Measurements from ENCODE around the gene NPHP4. TPM values are rescaled to one million over a fixed set of nuclear protein-coding genes. Genes with fewer than 3 reads are reported as not detected.

Gene NPHP4
- total and polyA plus RNA-seq, 10 of the 15 experiments (the other 5 are each of a cell fraction or from before 2014, with no cell fraction given) = 0.16 to 10.5 (median 3.1) TPM

- intact Hi-C loops (cut with micrococcal nuclease; ENCODE audit: unreplicated experiment) = no loop called here
- Histone ChIP-seq H2AFZ (ENCODE audit: control insufficient read depth, low read depth, low read length) (no peak overlapping the region), H3K9ac (ENCODE audit: control insufficient read depth, insufficient read depth, low read length) (no peak overlapping the region), H3K36me3 (ENCODE audit: control insufficient read depth in 2 of 2, insufficient read depth in 2 of 2, low read length in 1 of 2) (peaks cover 3 to 4% of the 10 kb centered on the region in 2 experiments; a peak in 2 of 4 replicates), H3K4me2 (ENCODE audit: control insufficient read depth, insufficient read depth) (no peak overlapping the region), H3K9me3 (replicated peaks; ENCODE audit: control insufficient read depth, insufficient read depth, low read length) (no peaks in the 10 kb centered on the region), H3K27ac (ENCODE audit: control insufficient read depth, insufficient read depth) (no peak overlapping the region), H4K20me1 (ENCODE audit: control insufficient read depth, insufficient read depth) (no peaks in the 10 kb centered on the region), H3K79me2 (ENCODE audit: control insufficient read depth, insufficient read depth, low read length) (peaks cover 30% of the 10 kb centered on the region), H3K27me3 (replicated peaks in 1 of 2; ENCODE audit: control insufficient read depth in 2 of 2, insufficient read depth in 2 of 2, low read length in 1 of 2) (no peaks in the 10 kb centered on the region), H3K4me1 (ENCODE audit: control insufficient read depth, insufficient read depth, low read length) (peaks cover 10% of the 10 kb centered on the region), H3K4me3 (no peak overlapping the region)
- TF ChIP-seq IKZF2 (IDR thresholded peaks at IDR 0.05) = no peak
- no peak for TF ChIP-seq ZBTB4 (CRISPR knock-in tag; IDR thresholded peaks at IDR 0.05)
- TF ChIP-seq TARDBP (IDR thresholded peaks at IDR 0.05; ENCODE audit: borderline replicate concordance) = no peak
- no peak for TF ChIP-seq RELA (IDR thresholded peaks at IDR 0.05; ENCODE audit: borderline replicate concordance, partially characterized antibody)
- no peak for TF ChIP-seq POLR2AphosphoS5 (IDR thresholded peaks at IDR 0.05; ENCODE audit: low read length)
- in situ Hi-C loops (cut with MboI) = no loop called here
- FAIRE-seq = no peak
- no TSS peak for BruUV-seq (replicated peaks)
- SMC1A ChIA-PET (ENCODE audit: uncharacterized antibody, unreplicated experiment) = no interaction called here
- 69% methylated on average over 4 of the region's 5 CpGs for WGBS (ENCODE audit: insufficient coverage, insufficient replicate concordance, low lambda C conversion rate, missing lambda C conversion rate)
- DNase-seq (ENCODE audit: low read depth, low spot score) = no peak
- RAD21 ChIA-PET (ENCODE audit: unreplicated experiment) = no interaction called here
- CTCF ChIA-PET = no interaction called here
- POLR2A ChIA-PET = no interaction called here
- ATAC-seq = no peak
Observed at GRCh38 chr1:5997316-5997715, 5.1 kb upstream of the NPHP4 start.

Data from GM12878 (cell line).